Smooth muscle cell (in vitro differentiated cells): Measurements from ENCODE around the gene DENND4B. TPM values are rescaled to one million over a fixed set of nuclear protein-coding genes. Genes with fewer than 3 reads are reported as not detected.
"Not testable (repeated sequence)": the region's sequence is repeated elsewhere in the genome, so short reads cannot be mapped to it uniquely, and the experiment has no call there.

Experiments used
- DNase-seq: peaks from one replicate; lab custom pipeline; 2025; ENCODE audit not compliant: unreplicated experiment; lab: John Stamatoyannopoulos, UW
- H2AFZ ChIP-seq: fragments of 200-600 bp; sonication (generic); 2 replicates; pipeline ENCODE4 v1.6.0; 2016; ENCODE audit warnings: antibody characterized with exemption, low read depth, mild to moderate bottlenecking
- H3F3A ChIP-seq: fragments of 200-600 bp; sonication (generic); 2 replicates; pipeline ENCODE4 v1.6.0; 2017; ENCODE audit warnings: antibody characterized with exemption, low read depth
- H3K27ac ChIP-seq: fragments of 200-600 bp; sonication (generic); 2 replicates; pipeline ENCODE4 v1.5.1; 2016; ENCODE audit warnings: low read depth, mild to moderate bottlenecking
- H3K27me3 ChIP-seq: fragments of 200-600 bp; sonication (generic); 2 replicates; pipeline ENCODE4 v1.6.1; 2016; ENCODE audit warnings: low read depth, mild to moderate bottlenecking
- H3K36me3 ChIP-seq: fragments of 200-600 bp; sonication (generic); 2 replicates; pipeline ENCODE4 v1.5.1; 2016; ENCODE audit warnings: low read depth
- H3K4me1 ChIP-seq: fragments of 200-600 bp; sonication (generic); 2 replicates; pipeline ENCODE4 v1.5.1; 2016; ENCODE audit warnings: low read depth
- H3K4me2 ChIP-seq: fragments of 200-600 bp; sonication (generic); 2 replicates; pipeline ENCODE4 v1.6.0; 2016; ENCODE audit warnings: mild to moderate bottlenecking
- H3K4me3 ChIP-seq: fragments of 200-600 bp; sonication (generic); 2 replicates; pipeline ENCODE4 v1.5.1; 2016; ENCODE audit warnings: mild to moderate bottlenecking
- H3K79me2 ChIP-seq: fragments of 200-600 bp; sonication (generic); 2 replicates; pipeline ENCODE4 v1.6.0; 2016; ENCODE audit warnings: low read depth, mild to moderate bottlenecking
- H3K9ac ChIP-seq: fragments of 200-600 bp; sonication (generic); 2 replicates; pipeline ENCODE4 v1.6.0; 2016; ENCODE audit warnings: low read depth
- H3K9me3 ChIP-seq: fragments of 200-600 bp; sonication (generic); replicated peaks from 2 replicates; pipeline ENCODE4 v1.5.1; 2016; ENCODE audit warnings: low read depth
- H4K20me1 ChIP-seq: fragments of 200-600 bp; sonication (generic); 2 replicates; pipeline ENCODE4 v1.6.0; 2016; ENCODE audit warnings: low read depth
- CTCF ChIP-seq: fragments of 200-600 bp; sonication (generic); IDR thresholded peaks from 2 replicates; pipeline ENCODE4 v1.5.1; 2017; ENCODE audit warnings: borderline replicate concordance, mild to moderate bottlenecking, antibody characterized with exemption; ENCODE audit not compliant: insufficient read depth, poor library complexity, severe bottlenecking
- WGBS: methylation state at CpG from one replicate; pipeline ENCODE4 v1.1.7; 2016; ENCODE audit warnings: low lambda C conversion rate; 5-methylcytosine and 5-hydroxymethylcytosine counted together
- polyA plus RNA-seq: library from polyadenylated mRNA; unstranded; fragments of >200 nt; fragmentation: Nextera tagmentation; extraction: Ambion mirVana; gene quantifications from 2 replicates; pipeline ENCODE4 v1.2.1, GENCODE V29; 2016
- total RNA-seq: library from RNA; depleted of rRNA; stranded (reverse); fragments of >200 nt; gene quantifications from 2 replicates; pipeline ENCODE4 v1.2.3, GENCODE V29; 2014

Gene DENND4B
- total and polyA plus RNA-seq, 2 experiments from 2014 or later: 9.7 to 16.3 TPM

DNA sequence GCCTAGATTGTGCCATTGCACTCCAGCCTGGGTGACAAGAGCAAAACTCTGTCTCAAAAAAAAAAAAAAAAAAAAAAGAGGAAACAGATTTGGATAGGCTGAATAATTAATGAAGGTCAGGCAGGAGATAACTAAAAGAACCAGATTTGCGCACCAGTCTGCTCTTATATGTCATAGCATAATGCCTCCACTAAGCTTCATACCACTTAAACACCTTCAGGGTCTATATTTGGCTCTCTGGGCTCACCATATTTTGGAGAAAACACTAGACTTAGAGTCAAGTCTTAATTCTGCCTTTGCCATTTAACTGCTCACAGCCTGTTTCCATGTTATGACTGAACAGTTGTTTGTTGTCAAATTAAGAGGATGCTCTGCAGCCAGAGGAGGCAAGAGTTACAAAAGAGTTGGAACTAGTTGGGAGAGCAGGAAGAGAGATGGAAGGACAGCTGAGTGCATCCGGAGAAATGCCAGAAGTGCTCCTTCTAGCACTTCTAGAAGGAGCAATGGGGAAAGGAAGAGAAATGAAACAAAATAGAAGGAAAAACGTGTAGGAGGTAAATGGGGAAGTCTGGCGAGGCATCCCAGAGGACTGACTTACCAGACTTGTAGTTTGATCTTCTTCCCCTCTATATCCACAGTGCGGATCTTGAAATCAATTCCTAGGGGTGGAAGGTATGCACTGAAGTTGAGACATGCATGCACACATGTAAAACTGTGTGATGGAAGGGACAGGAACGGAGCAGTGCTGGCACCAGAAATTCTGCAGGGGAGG lies 37.8 kb upstream of the DENND4B start:
- peaks cover 13% of the 10 kb centered on the region for H3K79me2 ChIP-seq
- H3F3A ChIP-seq: peaks cover 1% of the 10 kb centered on the region
- no peaks in the 10 kb centered on the region for H3K36me3 ChIP-seq
- TF ChIP-seq CTCF: no peak
- peak overlapping the region; percentile 61 for H3K4me3 ChIP-seq
- peak overlapping the region; percentile 87 for H3K4me2 ChIP-seq
- no peak overlapping the region for H3K9ac ChIP-seq
- peaks cover 14% of the 10 kb centered on the region for H3K4me1 ChIP-seq
- H2AFZ ChIP-seq: no peak overlapping the region
- H4K20me1 ChIP-seq: peaks cover 4% of the 10 kb centered on the region
- DNase-seq: no peak
- 77% methylated on average over 6 of the region's 6 CpGs for WGBS
- peak overlapping the region; percentile 75 for H3K27ac ChIP-seq
- H3K27me3 ChIP-seq: no peaks in the 10 kb centered on the region
- H3K9me3 ChIP-seq: no peaks in the 10 kb centered on the region

DNA sequence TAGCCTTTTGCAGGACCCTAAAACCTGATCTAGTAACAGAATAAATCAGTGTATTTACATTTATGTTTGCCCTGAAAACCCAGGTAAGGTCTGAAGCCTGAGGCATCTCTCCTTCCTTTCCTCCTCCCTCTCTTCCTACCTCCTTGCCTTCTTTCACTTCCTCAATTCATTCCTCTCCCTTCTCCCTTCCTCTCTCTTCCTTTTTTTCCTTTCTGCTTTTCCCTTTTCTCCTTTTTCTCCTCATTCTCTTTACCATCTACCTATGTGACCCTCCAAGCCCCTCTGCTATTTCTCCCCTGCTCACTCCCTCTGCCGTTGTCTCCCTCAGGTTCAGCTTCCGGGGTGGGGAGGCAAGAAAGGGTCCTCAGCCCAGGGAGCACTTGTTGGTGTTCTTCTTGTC lies 35.2 kb upstream of the DENND4B start:
- not testable (repeated sequence) for H3K36me3 ChIP-seq, H3K9me3 ChIP-seq, H3K27ac ChIP-seq, DNase-seq, H3K4me2 ChIP-seq, H3K4me3 ChIP-seq, H3K27me3 ChIP-seq, H4K20me1 ChIP-seq, H3K9ac ChIP-seq, H2AFZ ChIP-seq
- 96% methylated on average over 2 of the region's 2 CpGs for WGBS
- Histone ChIP-seq H3K79me2 (peaks cover 20% of the 10 kb centered on the region), H3F3A (peaks cover 15% of the 10 kb centered on the region), H3K4me1 (peaks cover 14% of the 10 kb centered on the region)

DNA sequence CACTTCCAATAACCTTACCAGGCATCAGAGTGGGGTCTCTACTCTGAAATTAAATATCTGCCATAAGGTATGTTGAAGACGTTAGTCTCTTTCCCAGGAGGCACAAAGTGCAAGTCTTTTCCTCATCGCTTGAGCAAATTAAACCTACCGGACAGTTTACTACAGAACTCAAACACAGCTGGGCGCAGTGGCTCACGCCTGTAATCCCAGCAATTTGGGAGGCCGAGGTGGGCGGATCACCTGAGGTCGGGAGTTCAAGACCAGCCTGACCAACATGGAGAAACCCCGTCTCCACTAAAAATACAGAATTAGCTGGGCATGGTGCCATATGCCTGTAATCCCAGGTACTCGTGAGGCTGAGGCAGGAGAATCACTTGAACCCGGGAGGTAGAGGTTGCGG lies 32.6 kb upstream of the DENND4B start:
- not testable (repeated sequence) for H3K4me2 ChIP-seq, H3K27me3 ChIP-seq, H3K27ac ChIP-seq, H3K9ac ChIP-seq, H3K36me3 ChIP-seq, H3K4me1 ChIP-seq, H3K9me3 ChIP-seq, H2AFZ ChIP-seq, H3K4me3 ChIP-seq, H4K20me1 ChIP-seq, DNase-seq
- Histone ChIP-seq H3K79me2 (peaks cover 22% of the 10 kb centered on the region), H3F3A (peaks cover 19% of the 10 kb centered on the region)
- WGBS: 97% methylated on average over 12 of the region's 12 CpGs

DNA sequence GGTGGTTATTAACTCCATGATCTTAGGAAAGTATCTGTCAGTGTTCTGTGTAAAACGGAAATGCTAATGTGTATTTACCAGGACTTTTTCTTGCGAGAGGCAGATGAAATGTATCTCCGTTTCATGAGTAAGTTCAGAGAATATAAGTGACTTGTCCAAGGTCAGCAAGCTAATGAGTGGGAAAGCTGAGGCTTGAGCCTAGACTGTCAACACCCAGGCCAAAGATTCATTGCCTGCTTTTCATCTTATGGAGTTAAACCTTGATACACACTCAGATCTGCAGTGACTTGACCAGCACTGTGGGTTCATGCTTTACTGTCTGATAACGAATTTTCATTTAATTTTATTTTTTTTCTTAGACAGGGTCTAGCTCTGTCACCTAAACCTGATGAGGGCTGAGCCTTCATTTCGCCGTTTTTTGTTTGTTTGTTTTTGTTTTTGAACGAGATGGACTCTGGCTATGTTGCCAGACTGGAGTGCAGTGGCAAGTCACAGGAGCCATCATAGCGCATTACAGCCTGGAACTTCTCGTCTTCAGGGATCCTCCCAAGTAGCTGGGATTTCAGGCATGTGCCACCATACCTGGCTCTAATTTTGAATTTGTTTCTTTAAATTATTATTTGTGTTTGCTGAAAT lies 31.9 kb upstream of the DENND4B start:
- WGBS: 78% methylated on average over 9 of the region's 9 CpGs
- Histone ChIP-seq H3K27ac (peak overlapping the region; percentile 56), H3K79me2 (peaks cover 18% of the 10 kb centered on the region), H3K9ac (no peak overlapping the region), H3F3A (peaks cover 19% of the 10 kb centered on the region), H4K20me1 (peaks cover 10% of the 10 kb centered on the region), H3K9me3 (no peaks in the 10 kb centered on the region), H3K27me3 (no peaks in the 10 kb centered on the region), H3K4me3 (peak overlapping the region; percentile 82), H3K4me1 (peaks cover 8% of the 10 kb centered on the region), H2AFZ (peak overlapping the region; percentile 64), H3K4me2 (peak overlapping the region; percentile 94), H3K36me3 (no peaks in the 10 kb centered on the region)
- no peak for TF ChIP-seq CTCF
- DNase-seq: no peak
